SK-N-SH treated with all-trans-retinoic acid at 6 μM for 48 hours (cell line): ENCODE measurements around the gene HOXB13.

Source experiments
- TCF4 ChIP-seq: fragments of 250-450 bp; sonication (Bioruptor Pico); IDR thresholded peaks from 2 replicates; pipeline ENCODE4 v1.8.0; 2021; ENCODE audit warnings: mild to moderate bottlenecking, moderate library complexity, borderline replicate concordance
- ZFP30 ChIP-seq: fragments of 450-650 bp; formaldehyde crosslinking; IDR thresholded peaks from 2 replicates; pipeline ENCODE4 v1.5.0; 2022; ENCODE audit warnings: mild to moderate bottlenecking, moderate library complexity
- TF ChIP-seq, protein P1 (sequence below): fragments of 250-450 bp; sonication (Bioruptor Pico); IDR thresholded peaks from 2 replicates; pipeline ENCODE4 v1.5.1; 2020; ENCODE audit warnings: low read depth, mild to moderate bottlenecking, moderate library complexity

- TF ChIP-seq, protein P1, sequence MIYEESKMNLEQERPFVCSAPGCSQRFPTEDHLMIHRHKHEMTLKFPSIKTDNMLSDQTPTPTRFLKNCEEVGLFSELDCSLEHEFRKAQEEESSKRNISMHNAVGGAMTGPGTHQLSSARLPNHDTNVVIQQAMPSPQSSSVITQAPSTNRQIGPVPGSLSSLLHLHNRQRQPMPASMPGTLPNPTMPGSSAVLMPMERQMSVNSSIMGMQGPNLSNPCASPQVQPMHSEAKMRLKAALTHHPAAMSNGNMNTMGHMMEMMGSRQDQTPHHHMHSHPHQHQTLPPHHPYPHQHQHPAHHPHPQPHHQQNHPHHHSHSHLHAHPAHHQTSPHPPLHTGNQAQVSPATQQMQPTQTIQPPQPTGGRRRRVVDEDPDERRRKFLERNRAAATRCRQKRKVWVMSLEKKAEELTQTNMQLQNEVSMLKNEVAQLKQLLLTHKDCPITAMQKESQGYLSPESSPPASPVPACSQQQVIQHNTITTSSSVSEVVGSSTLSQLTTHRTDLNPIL (CRISPR knock-in tag) = no peak
- no peak for TF ChIP-seq TCF4
- no peak for TF ChIP-seq ZFP30 (CRISPR knock-in tag)
Measured at GRCh38 chr17:48747445-48748363, 19.2 kb upstream of the HOXB13 start.
